Stimulated activated CD8-positive, alpha-beta memory T cell treated with anti-CD3 and anti-CD28 coated beads, Interleukin-12 subunit alpha, Interleukin-12 subunit beta, amount 100 ng/mL, for 24 hours (primary cell): ENCODE data around the gene VSIR.

ENCODE experiments used
- DNase-seq: peaks from one replicate; pipeline ENCODE4 v3.0.0-alpha.2; 2020; ENCODE audit errors: extremely low read depth

VSIR gene

DNA sequence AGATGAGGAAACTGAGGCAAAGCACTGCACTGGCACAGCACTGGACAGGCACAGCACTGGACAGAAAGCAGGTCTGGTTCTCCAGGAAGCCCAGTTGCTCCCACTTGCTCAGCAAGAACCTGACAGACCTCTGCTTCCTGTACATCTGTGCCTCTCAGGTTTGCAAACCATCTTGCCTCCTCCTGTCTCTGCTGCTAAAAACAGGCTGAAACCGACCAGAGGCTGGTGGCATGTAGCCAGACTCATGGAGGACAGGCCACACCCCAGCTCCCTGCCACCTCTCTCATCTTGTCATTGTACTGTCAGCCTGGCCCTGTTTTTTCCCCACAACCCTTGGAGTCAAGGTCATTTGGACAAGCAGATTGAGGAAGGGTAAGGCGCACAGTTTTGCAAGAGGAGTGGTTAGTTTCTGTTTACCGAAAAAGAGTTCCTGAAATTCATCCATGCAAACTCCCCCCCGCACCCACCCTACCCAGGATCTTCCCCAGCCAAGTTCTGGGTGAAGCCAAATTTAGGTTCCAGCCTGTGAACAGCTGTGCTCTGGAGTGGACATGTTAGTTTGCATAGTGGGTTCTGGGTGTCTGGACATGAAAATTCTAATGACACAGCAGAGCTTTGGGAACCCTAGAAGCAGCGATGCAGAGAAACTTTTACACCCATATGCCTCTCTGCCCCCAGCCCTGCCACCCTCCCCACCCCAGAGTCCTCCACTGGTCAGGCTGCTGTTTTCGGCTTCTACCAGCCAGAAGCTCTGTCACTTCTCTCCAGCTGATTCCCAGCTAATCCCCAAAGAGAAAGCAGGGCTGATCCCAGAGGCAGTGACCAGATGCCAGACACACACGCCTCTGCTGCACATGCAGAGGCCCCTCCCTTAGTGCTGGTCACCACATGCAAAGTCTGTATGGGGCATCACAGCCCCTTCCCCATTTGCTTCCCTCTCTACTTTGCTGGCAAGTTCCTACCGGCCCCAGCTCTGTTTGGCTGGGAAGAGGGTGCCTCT lies 45.3 kb downstream of the VSIR start:
- DNase-seq = no peak

DNA sequence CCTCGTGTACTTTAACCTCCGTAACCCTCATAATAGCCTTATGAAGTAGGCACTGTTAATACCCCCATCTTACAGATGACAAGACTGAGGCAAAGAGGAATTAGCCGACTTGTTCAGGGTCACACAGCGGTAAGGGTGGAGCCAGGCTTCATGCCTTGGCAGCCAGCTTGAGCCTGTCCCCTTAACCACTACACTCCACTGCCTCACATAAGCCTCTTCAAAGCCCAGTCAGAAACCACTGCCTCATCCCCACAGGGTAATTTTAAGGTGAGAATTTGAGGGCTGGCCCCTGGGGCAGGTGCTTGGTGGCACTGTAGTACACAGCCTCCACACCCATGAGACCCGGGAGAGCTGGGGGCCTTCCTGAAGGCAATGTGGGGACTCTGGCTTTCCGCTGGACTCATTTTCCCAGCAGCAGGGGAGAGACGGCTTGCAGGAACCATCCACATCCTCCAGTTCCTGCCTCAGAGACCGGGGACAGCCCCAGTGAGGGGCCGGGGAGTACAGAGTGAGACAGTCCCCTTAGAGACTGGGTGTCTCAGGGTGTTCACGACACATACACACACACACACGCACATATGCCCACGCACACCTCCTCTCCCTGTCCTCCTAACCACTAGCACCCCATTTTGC lies 46.1 kb downstream of the VSIR start:
- no peak for DNase-seq

GRCh38 chr10:71726580-71727104 lies 46.7 kb downstream of the VSIR start:
- no peak for DNase-seq

GRCh38 chr10:71725998-71726579 lies 47.2 kb downstream of the VSIR start:
- peak; percentile 62 for DNase-seq

DNA sequence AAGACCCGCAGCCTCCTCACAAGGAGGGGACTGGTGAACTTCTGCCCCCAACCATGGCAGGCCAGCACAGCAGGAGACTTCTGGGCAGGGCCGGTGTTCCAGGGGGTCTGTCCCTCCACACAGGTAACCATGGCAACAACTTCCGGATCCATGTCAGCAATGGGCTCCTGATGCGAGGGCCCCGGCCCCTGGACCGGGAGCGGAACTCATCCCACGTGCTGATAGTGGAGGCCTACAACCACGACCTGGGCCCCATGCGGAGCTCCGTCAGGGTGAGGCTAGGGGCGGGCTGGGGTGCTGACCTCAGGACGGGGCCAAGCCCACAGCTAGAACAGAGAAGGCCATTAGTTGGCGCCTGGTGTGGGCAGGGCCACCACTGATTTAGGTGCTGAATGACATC lies 48.1 kb downstream of the VSIR start:
- no peak for DNase-seq

GRCh38 chr10:71724539-71724938 lies 48.8 kb downstream of the VSIR start:
- DNase-seq = no peak

DNA sequence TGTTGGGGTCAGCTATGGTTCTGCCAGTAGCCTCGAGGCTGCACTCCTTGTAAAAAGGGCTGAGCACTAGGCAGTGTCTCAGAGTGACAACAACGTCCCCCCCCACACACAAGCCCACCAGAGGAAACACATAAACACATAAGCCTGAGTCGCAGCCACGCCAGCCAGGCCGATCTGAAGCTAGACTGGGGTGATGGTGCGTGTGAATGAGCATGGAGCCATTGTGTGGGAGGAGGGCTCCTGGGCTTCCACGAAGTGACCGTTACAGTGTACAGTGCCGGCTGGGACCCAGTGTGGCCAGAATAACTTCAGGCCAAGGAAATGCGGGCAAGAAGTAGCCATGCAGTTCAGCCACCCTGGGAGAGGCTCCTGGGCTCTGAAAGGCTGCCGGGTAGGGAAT lies 50.0 kb downstream of the VSIR start:
- DNase-seq = no peak

DNA sequence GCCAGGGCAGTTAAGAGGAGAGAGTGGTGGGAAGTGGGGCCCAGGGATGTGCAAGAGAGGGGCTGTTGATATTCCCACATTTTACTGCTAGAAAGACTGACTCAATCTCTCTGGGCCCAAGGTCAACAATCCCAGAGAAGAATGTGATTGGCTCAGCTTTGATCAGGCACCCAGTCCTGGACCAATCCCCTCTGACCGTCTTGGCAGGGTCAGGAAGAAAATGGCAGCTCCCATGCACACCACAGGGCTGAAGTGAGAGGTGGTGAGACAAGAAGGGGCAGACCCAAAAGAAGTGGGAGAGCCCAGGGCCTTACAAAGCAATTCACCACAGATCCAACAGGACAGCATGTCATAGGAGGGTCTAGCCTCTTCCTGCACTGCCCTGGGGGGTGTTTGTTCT lies 50.5 kb downstream of the VSIR start:
- no peak for DNase-seq

- no peak for DNase-seq
Observed at GRCh38 chr10:71721313-71721712, 52.0 kb downstream of the VSIR start.

GRCh38 chr10:71720288-71720687 lies 53.0 kb downstream of the VSIR start:
- DNase-seq = no peak

DNA sequence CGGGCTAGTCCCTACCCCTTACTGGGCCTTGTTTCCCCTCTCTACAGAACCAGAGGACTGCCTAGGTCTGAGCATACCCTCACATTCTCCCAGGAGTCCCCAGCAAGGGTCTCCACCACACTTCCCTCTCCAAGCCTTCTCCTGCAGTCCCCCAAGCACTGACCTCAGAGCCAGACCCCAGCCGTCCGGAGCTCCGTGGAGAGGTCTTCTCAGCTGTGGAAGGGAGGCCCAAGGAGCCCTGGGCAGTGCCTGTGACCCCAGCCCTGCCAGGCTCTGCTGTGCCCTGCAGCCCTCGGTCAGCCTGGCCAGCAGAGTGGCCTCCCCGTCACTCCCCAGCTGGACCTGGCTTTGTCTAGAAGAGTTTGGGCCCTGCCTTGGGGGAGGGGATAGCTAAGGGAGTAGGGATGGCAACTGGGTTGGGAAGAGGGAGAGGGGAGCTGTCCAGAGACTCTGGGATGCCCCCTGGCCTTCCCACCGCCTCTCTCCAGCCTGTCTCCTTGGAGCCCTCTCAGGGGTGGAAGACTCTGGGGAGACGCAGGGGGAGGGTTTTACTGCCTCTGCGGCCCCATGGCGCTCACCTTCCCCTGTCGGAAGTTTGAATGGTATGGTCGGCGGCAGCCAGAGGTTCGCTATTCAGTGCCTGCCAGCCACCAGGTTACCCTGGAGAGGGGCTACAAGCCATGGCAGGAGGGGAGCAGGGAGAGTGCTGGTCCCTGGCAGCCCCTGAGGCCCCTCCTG lies 53.7 kb downstream of the VSIR start, which contains the start of gene C10orf105:
C10orf105 (minus strand) TSS at position 315 of the 738 bp plus-strand sequence. CDS start 3,441 bp downstream, outside the sequence.
- DNase-seq = no peak

GRCh38 chr10:71719042-71719441 lies 54.3 kb downstream of the VSIR start:
- no peak for DNase-seq

DNA sequence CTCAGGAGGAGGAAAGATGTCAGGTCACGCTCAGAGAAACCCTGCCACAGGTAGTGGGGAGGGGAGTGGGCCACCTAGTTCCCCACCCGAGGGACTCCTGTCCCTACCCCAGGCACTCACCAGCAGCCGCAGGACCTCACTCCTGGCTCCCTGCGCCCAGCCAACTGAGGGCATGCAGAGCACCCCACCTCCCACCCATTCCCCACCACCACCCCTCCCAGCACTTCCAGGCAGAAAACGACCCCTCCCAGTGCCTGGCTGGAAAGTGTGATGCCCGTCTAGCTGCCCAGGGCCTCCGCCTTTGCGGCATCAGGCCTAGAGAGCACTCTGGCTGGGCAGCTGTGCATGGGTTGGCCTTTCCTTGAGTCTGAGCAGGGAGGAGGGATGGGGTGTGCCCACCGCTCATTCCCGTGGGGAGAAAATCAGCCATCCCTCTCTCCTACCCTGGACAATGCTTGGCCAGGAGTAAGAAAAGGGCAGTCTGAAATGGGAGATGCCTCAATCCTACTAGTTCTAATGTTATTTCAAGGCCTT lies 55.1 kb downstream of the VSIR start:
- DNase-seq = no peak

DNA sequence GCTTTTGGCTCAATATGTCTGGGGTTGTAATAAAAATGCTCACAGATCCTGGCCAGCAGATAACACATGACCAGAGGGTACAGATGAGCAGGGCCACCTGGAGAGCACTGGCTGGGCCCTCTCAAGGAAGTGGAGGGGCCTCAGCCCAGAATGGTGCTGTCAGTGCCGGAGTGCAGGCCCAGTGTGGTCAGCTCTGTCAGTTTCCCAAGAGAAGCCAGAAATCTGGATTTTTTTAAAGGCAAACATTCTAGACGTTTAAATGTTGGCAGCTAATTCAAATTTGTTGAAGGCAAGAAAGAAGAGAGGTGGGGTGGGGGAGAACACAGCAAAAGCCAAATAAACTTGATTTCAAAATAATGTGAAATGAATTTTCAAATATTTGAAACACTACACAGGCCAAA lies 55.8 kb downstream of the VSIR start:
- DNase-seq = no peak

- DNase-seq = no peak
Observed at GRCh38 chr10:71717056-71717455, 56.3 kb downstream of the VSIR start.

DNA sequence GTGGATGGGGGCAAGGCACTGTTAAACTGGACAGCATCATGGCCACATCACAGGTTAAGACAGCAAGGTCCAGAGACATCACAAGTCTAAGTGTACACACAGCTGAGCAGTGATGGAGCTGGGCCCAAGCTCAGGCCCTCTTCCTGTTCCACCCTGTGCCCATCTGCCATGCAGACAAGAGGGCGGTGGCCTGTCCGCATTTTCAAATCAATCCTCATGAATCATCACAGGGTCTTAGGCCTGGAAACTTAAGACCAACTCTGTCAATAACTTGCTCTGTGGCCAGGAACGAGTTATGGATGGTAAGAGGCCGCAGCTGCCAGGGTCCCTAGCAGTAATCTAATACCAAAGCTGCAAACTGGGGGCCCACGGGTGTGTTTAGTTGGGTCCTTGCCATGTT lies 56.9 kb downstream of the VSIR start:
- DNase-seq = no peak

DNA sequence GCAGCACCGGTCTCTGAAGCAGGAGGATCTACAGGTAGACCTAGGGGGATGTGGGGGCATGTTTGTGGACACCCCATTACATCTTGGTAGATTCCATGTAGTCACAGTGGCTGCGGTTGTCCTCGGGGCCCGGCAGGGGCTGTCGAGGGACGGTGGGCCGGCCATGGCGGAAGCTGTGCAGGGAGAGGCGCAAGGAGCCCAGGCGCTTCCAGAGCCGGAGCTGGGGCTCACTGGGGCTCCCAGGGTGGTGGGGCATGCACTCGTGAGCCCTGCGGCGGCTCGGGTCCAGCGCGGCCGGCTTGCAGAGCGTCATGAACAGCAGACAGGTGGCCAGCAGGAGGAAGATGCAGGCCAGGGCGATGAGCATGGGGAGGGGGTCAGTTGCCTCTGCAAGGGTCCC lies 57.5 kb downstream of the VSIR start:
- DNase-seq = no peak

DNA sequence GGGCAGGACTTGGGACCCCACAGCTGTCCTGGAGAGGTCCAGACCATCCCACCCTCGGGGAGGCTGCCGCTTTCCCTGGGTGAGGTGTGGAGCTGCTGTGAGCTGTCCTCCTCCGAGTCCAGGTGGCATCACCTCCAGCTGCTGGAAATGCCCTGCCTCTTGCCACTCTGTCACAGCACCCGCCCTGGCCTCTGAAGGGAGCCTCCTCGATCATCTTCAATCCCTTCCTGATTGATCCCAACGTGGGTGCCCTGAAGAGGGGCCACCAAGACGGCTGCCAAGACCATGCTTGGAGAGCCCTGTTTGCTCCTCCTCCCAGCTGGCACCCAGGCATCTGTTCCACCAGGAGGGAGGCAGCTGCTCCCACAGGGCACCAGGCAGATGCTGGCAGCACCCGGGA lies 58.3 kb downstream of the VSIR start:
- DNase-seq = no peak

- DNase-seq = no peak
Observed at GRCh38 chr10:71714592-71714991, 58.7 kb downstream of the VSIR start.

DNA sequence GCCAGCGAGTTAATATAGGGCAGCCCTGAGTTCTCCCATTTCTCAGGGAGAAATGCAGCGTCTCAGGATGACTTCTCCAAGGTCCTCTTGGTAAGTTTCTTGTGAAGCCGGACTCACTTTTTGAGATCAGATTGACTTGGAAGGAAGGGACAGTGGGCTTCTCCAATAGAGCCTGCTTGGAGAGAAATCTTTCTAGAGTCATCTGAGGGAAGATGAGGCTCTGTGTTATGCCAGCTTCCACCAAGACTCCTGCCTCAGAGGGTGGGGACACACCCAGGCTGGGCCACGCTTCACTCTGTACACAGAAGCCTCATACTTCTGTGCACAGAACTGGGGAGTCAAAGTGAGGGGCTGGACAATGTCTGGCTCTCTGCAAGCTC lies 59.3 kb downstream of the VSIR start:
- no peak for DNase-seq
